IMR-90 (cell line): ENCODE data around the gene AOX1. TPM values are rescaled to one million over a fixed set of nuclear protein-coding genes. Genes with fewer than 3 reads are reported as not detected.

Experiments used
- ATAC-seq: fragments of 200-7000 bp; cut with Tn5 transposase; 2 replicates; pipeline ENCODE4 v1.9.1; 2020; ENCODE audit warnings: low read depth, mild to moderate bottlenecking, moderate library complexity
- BruUV-seq: library from RNA; stranded (reverse); fragments of 400-500 nt; replicated peaks from 2 replicates; lab custom pipeline; 2021; lab: Mats Ljungman, UMichigan
- CTCF ChIA-PET: fragments of 300-600 bp; formaldehyde crosslinking; extraction: SDS; loops from one replicate; lab custom pipeline; 2021; ENCODE audit warnings: antibody characterized with exemption; lab: Yijun Ruan, JAX
- POLR2A ChIA-PET: fragments of 300-600 bp; sonication (Branson Sonifier 250); formaldehyde crosslinking; loops from one replicate; lab custom pipeline; 2022; ENCODE audit warnings: antibody characterized with exemption; ENCODE audit not compliant: unreplicated experiment; lab: Charles Lee
- DNase-seq: peaks from one replicate; pipeline ENCODE4 v3.0.0; 2013
- H2AFZ ChIP-seq: replicated peaks from 2 replicates; pipeline ENCODE3; 2013; ENCODE audit warnings: low read length, mild to moderate bottlenecking; ENCODE audit not compliant: poor library complexity
- H2AK5ac ChIP-seq: 2 replicates; pipeline ENCODE4 v1.6.1; 2013; ENCODE audit warnings: low read depth, low read length, inconsistent platforms
- H2AK9ac ChIP-seq: replicated peaks from 2 replicates; pipeline ENCODE3; 2013; ENCODE audit warnings: mild to moderate bottlenecking, low read depth, low read length, moderate library complexity; ENCODE audit not compliant: poor library complexity
- H2BK120ac ChIP-seq: 2 replicates; pipeline ENCODE4 v1.6.1; 2013; ENCODE audit warnings: low read depth, low read length, inconsistent platforms
- H2BK15ac ChIP-seq: 3 replicates; pipeline ENCODE4 v1.6.1; 2013; ENCODE audit warnings: low read depth, low read length, inconsistent platforms
- H2BK20ac ChIP-seq: 2 replicates; pipeline ENCODE4 v1.6.1; 2013; ENCODE audit warnings: low read depth, mild to moderate bottlenecking, inconsistent platforms, low read length, moderate library complexity
- H2BK5ac ChIP-seq: 2 replicates; pipeline ENCODE4 v1.6.1; 2013; ENCODE audit warnings: mild to moderate bottlenecking, low read depth, low read length, inconsistent platforms; ENCODE audit not compliant: poor library complexity, severe bottlenecking
- H3K14ac ChIP-seq: replicated peaks from 2 replicates; pipeline ENCODE4 v1.6.1; 2013; ENCODE audit warnings: low read depth, low read length, inconsistent platforms
- H3K18ac ChIP-seq: 2 replicates; pipeline ENCODE4 v1.6.1; 2013; ENCODE audit warnings: low read depth, low read length, control low read depth
- H3K23ac ChIP-seq: 2 replicates; pipeline ENCODE4 v1.6.1; 2013; ENCODE audit warnings: low read depth, low read length, inconsistent platforms
- H3K27ac ChIP-seq: 2 replicates; pipeline ENCODE4 v1.5.1; 2013; ENCODE audit warnings: mild to moderate bottlenecking, control low read depth, low read length; ENCODE audit not compliant: insufficient read depth
- H3K27me3 ChIP-seq: 2 replicates; pipeline ENCODE4 v1.6.1; 2013; ENCODE audit warnings: low read length; ENCODE audit not compliant: control insufficient read depth, insufficient read depth
- H3K36me3 ChIP-seq: 2 replicates; pipeline ENCODE4 v1.6.1; 2013; ENCODE audit warnings: low read length, mixed read lengths; ENCODE audit not compliant: control insufficient read depth, insufficient read depth
- H3K4ac ChIP-seq: 2 replicates; pipeline ENCODE4 v1.6.1; 2013; ENCODE audit warnings: low read depth, low read length, inconsistent platforms
- H3K4me1 ChIP-seq: 2 replicates; pipeline ENCODE4 v1.6.1; 2013; ENCODE audit warnings: low read length, mixed read lengths; ENCODE audit not compliant: control insufficient read depth, insufficient read depth
- H3K4me2 ChIP-seq: 2 replicates; pipeline ENCODE4 v1.6.1; 2013; ENCODE audit warnings: low read depth, mild to moderate bottlenecking, control low read depth, low read length, moderate library complexity
- H3K4me3 ChIP-seq: 2 replicates; pipeline ENCODE4 v1.5.1; 2013; ENCODE audit warnings: low read depth, mild to moderate bottlenecking, control low read depth, low read length, moderate library complexity; ENCODE audit not compliant: insufficient read depth
- H3K56ac ChIP-seq: 2 replicates; pipeline ENCODE4 v1.6.1; 2013; ENCODE audit warnings: low read length, inconsistent platforms; ENCODE audit not compliant: insufficient read depth; ENCODE audit errors: extremely low read depth
- H3K79me1 ChIP-seq, 2 experiments: 2 replicates each; pipeline ENCODE4 v1.6.1; 2013; ENCODE audit warnings: low read length in 2 of 2, inconsistent platforms in 1 of 2, low read depth in 1 of 2
- H3K9ac ChIP-seq: 2 replicates; pipeline ENCODE4 v1.6.1; 2013; ENCODE audit warnings: low read depth, low read length, control low read depth
- H3K9me1 ChIP-seq: 2 replicates; pipeline ENCODE4 v1.6.1; 2013; ENCODE audit warnings: low read length, inconsistent platforms; ENCODE audit not compliant: insufficient read depth
- H3K9me3 ChIP-seq: 2 replicates; pipeline ENCODE4 v1.6.1; 2013; ENCODE audit warnings: low read length; ENCODE audit not compliant: control insufficient read depth, insufficient read depth
- H4K20me1 ChIP-seq: 2 replicates; pipeline ENCODE4 v1.6.1; 2013; ENCODE audit warnings: low read length, inconsistent platforms; ENCODE audit not compliant: insufficient read depth
- H4K5ac ChIP-seq: 2 replicates; pipeline ENCODE4 v1.6.1; 2013; ENCODE audit warnings: mild to moderate bottlenecking, low read depth, low read length, control low read depth
- H4K8ac ChIP-seq, 2 experiments: 2 replicates each; pipeline ENCODE4 v1.6.1; 2013; ENCODE audit warnings: low read depth in 2 of 2, low read length in 2 of 2, control low read depth in 1 of 2, inconsistent platforms in 1 of 2
- H4K91ac ChIP-seq: 2 replicates; pipeline ENCODE4 v1.6.1; 2013; ENCODE audit warnings: low read depth, low read length, inconsistent platforms; ENCODE audit not compliant: insufficient read depth
- MAFK ChIP-seq: IDR thresholded peaks from 2 replicates; pipeline ENCODE4 v1.6.1; 2012; ENCODE audit warnings: low read depth, low read length, improper control_type of control experiment
- NFE2L2 ChIP-seq: fragments of 150-350 bp; IDR thresholded peaks from 2 replicates; pipeline ENCODE4 v1.6.1; 2016; ENCODE audit warnings: low read depth, mild to moderate bottlenecking, low read length
- WGBS, 2 experiments: methylation state at CpG; one replicate each; pipeline versions ENCODE4 v1.1.5 to v1.1.7; 2013; ENCODE audit warnings: missing lambda C conversion rate in 2 of 2; ENCODE audit not compliant: insufficient read length in 1 of 2; ENCODE audit errors: extremely low coverage in 2 of 2; 5-methylcytosine and 5-hydroxymethylcytosine counted together
- dilution Hi-C: fragments of 300-500 bp; cut with HindIII; formaldehyde crosslinking; loops from one replicate; pipeline ENCODE4 v1.14.3; 2018; ENCODE audit warnings: low sequenced_read_pairs; ENCODE audit not compliant: unreplicated experiment
- in situ Hi-C: fragments of 300-500 bp; cut with MboI; formaldehyde crosslinking; loops from 3 replicates; pipeline ENCODE4 v1.14.3; 2019; ENCODE audit warnings: low sequenced_read_pairs, inconsistent platforms, mixed read lengths
- intact Hi-C: fragments of 100-400 bp; cut with micrococcal nuclease; formaldehyde crosslinking; loops from 2 replicates; pipeline ENCODE4 v1.10.0; 2022
- polyA plus RNA-seq, 3 experiments: library from polyadenylated mRNA; depleted of rRNA; stranded (reverse); fragments of >200 nt; gene quantifications; 2 replicates each; pipeline ENCODE4 v1.2.3, GENCODE V29; 2012; ENCODE audit warnings: low replicate concordance in 1 of 3
- total RNA-seq: library from RNA; depleted of rRNA; stranded (reverse); fragments of >200 nt; gene quantifications from 2 replicates; pipeline ENCODE4 v1.2.3, GENCODE V29; 2012

The AOX1 gene
- total and polyA plus RNA-seq, 2 of the 4 experiments (the other 2 are of a cell fraction), result 21.7 to 59.9 TPM

- Histone ChIP-seq H3K23ac (no peak overlapping the region), H3K9ac (no peak overlapping the region), H3K18ac (0 out of 2 replicates have a peak overlapping the region, but pooled peaks have one; percentile 62), H2BK20ac (peak overlapping the region; percentile 55; the same call in 1 of the 2 replicates), H3K4me3 (no peak overlapping the region), H3K79me1 (no peaks in the 10 kb centered on the region), H3K36me3 (no peaks in the 10 kb centered on the region), H3K27me3 (no peaks in the 10 kb centered on the region), H3K9me1 (peaks cover 9% of the 10 kb centered on the region), H4K5ac (peak overlapping the region; percentile 64), H2AK5ac (0 out of 2 replicates have a peak overlapping the region, but pooled peaks have one; percentile 49), H2AFZ (peak overlapping the region; percentile 11), H3K14ac (0 out of 2 replicates have a peak overlapping the region, but pooled peaks have one; percentile 31), H2AK9ac (no peak overlapping the region), H3K56ac (no peak overlapping the region), H2BK5ac (peak overlapping the region; percentile 4), H3K27ac (no peak overlapping the region), H4K20me1 (no peaks in the 10 kb centered on the region), H4K91ac (peak overlapping the region; percentile 49; the same call in 1 of the 2 replicates), H3K9me3 (no peaks in the 10 kb centered on the region), H3K4me2 (no peak overlapping the region), H2BK120ac (peak overlapping the region; percentile 25), H3K4ac (peak overlapping the region; percentile 8), H2BK15ac (peak overlapping the region; percentile 33; the same call in 1 of the 3 replicates), H3K4me1 (peaks cover 16% of the 10 kb centered on the region), H4K8ac (peak overlapping the region in 1 of 2 experiments; percentile 46; a peak in 1 of 4 replicates)
- ATAC-seq (no peak), DNase-seq (no peak)
- dilution Hi-C loops, result no loop called here
- ChIA-PET POLR2A (no interaction called here), CTCF (interaction anchor here (0.9 to 2.4 kb wide), 5 partner anchors 14 to 118 kb away, joined by 3 to 6 read pairs (median 4); no protein-coding TSS in a partner anchor)
- 40% methylated on average over 1 of the region's 3 CpGs; no CpG with 5 or more reads in 1 of the 2 experiments for WGBS, 2 experiments
- no TSS peak for BruUV-seq
- in situ Hi-C loops, result no loop called here
- TF ChIP-seq MAFK (no peak), NFE2L2 (peak; percentile 57)
- intact Hi-C loops, result loop anchor here (1.0 to 10.0 kb wide), 2 partner anchors 85 to 197 kb away; partner anchors contain the start of gene BZW1
These were observed 32.2 kb downstream of the AOX1 start for GRCh38 chr2:200618054-200618419.
